Loucy (cell line): ENCODE measurements around the gene ZNF79.

ENCODE experiments used
- H2AFZ ChIP-seq: fragments of 200-600 bp; sonication (generic); 2 replicates; pipeline ENCODE4 v1.6.0; 2016; ENCODE audit warnings: antibody characterized with exemption, mild to moderate bottlenecking, low read length, moderate library complexity
- H3F3A ChIP-seq: fragments of 200-600 bp; 2 replicates; pipeline ENCODE4 v1.6.0; 2016; ENCODE audit warnings: antibody characterized with exemption, low read depth, mild to moderate bottlenecking
- H3K27me3 ChIP-seq: fragments of 200-600 bp; sonication (generic); 2 replicates; pipeline ENCODE4 v1.6.1; 2014; ENCODE audit warnings: low read length, mild to moderate bottlenecking; ENCODE audit not compliant: insufficient read depth, poor library complexity, severe bottlenecking
- H3K36me3 ChIP-seq: fragments of 200-600 bp; sonication (generic); 2 replicates; pipeline ENCODE4 v1.6.1; 2016; ENCODE audit warnings: low read length; ENCODE audit not compliant: insufficient read depth
- H3K4me1 ChIP-seq: fragments of 200-600 bp; sonication (generic); 2 replicates; pipeline ENCODE4 v1.5.1; 2014; ENCODE audit warnings: low read length, mild to moderate bottlenecking; ENCODE audit not compliant: insufficient read depth, poor library complexity, severe bottlenecking
- H3K4me2 ChIP-seq: fragments of 200-600 bp; sonication (generic); 2 replicates; pipeline ENCODE4 v1.6.0; 2014; ENCODE audit warnings: antibody characterized with exemption, low read length, low read depth, mild to moderate bottlenecking; ENCODE audit not compliant: poor library complexity, severe bottlenecking
- H3K4me3 ChIP-seq: fragments of 200-600 bp; sonication (generic); 2 replicates; pipeline ENCODE4 v1.5.1; 2014; ENCODE audit warnings: low read length, mild to moderate bottlenecking, mixed read lengths; ENCODE audit not compliant: poor library complexity, severe bottlenecking
- H3K79me2 ChIP-seq: fragments of 200-600 bp; sonication (generic); 2 replicates; pipeline ENCODE4 v1.6.1; 2014; ENCODE audit warnings: low read length; ENCODE audit not compliant: insufficient read depth
- H3K9ac ChIP-seq: fragments of 200-600 bp; sonication (generic); 2 replicates; pipeline ENCODE4 v1.6.0; 2014; ENCODE audit warnings: mild to moderate bottlenecking, low read depth, low read length, moderate library complexity; ENCODE audit not compliant: poor library complexity, severe bottlenecking
- H3K9me2 ChIP-seq: fragments of 200-600 bp; sonication (generic); replicated peaks from 2 replicates; pipeline ENCODE4 v1.6.1; 2016; ENCODE audit warnings: low read depth, low read length, mixed read lengths
- H3K9me3 ChIP-seq: fragments of 200-600 bp; sonication (generic); 2 replicates; pipeline ENCODE4 v1.6.1; 2014; ENCODE audit warnings: mild to moderate bottlenecking, antibody characterized with exemption, low read length, low read depth; ENCODE audit not compliant: insufficient read depth
- H4K20me1 ChIP-seq: fragments of 200-600 bp; sonication (generic); 2 replicates; pipeline ENCODE4 v1.6.0; 2014; ENCODE audit warnings: antibody characterized with exemption, low read length, mild to moderate bottlenecking; ENCODE audit not compliant: insufficient read depth, poor library complexity, severe bottlenecking
- CTCF ChIP-seq: fragments of 200-600 bp; sonication (generic); conservative IDR thresholded peaks from 2 replicates; pipeline ENCODE4 v1.5.1; 2014; ENCODE audit warnings: mild to moderate bottlenecking, antibody characterized with exemption, low read length
- EZH2phosphoT487 ChIP-seq: fragments of 200-600 bp; IDR thresholded peaks from 2 replicates; pipeline ENCODE4 v1.6.1; 2018; ENCODE audit warnings: antibody characterized with exemption, mild to moderate bottlenecking, moderate library complexity, borderline replicate concordance

ZNF79 gene

DNA sequence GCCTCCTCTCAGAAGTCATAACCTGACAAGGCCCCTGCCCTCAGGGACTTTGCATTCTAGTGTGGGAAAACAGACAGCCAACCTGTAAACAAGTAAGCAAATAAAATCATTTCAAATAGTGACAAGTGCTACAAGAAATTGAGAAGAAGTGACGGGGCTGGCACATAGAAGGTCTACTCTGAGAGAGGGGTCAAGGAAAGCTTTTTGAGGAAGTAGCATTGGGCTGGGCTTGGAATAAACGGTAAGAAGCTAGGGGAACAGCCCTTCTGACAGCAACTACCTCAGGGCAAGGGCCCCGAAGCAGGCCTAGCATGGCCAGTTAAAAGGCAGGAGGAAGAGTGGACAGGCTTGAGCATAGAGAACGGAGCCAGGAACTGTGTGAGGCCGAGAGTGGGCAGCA, 32.0 kb upstream of the ZNF79 start:
- H2AFZ ChIP-seq = no peak overlapping the region
- H3K36me3 ChIP-seq = no peaks in the 10 kb centered on the region
- peaks cover 13% of the 10 kb centered on the region for H3K4me1 ChIP-seq
- H3K4me3 ChIP-seq = no peak overlapping the region
- H3K9me2 ChIP-seq = no peaks in the 10 kb centered on the region
- H3K9ac ChIP-seq = no peak overlapping the region
- H4K20me1 ChIP-seq = peaks cover 7% of the 10 kb centered on the region
- H3F3A ChIP-seq = 0 out of 2 replicates have a peak, but pooled peaks cover 5% of the 10 kb centered on the region
- H3K4me2 ChIP-seq = no peak overlapping the region
- no peaks in the 10 kb centered on the region for H3K9me3 ChIP-seq
- no peaks in the 10 kb centered on the region for H3K79me2 ChIP-seq
- TF ChIP-seq CTCF (no peak), EZH2phosphoT487 (no peak)
- peaks cover 82% of the 10 kb centered on the region for H3K27me3 ChIP-seq

- Histone ChIP-seq H3K4me2 (no peak overlapping the region), H3K4me3 (no peak overlapping the region), H3K9ac (no peak overlapping the region), H3K9me2 (no peaks in the 10 kb centered on the region), H3K79me2 (no peaks in the 10 kb centered on the region), H3F3A (0 out of 2 replicates have a peak, but pooled peaks cover 5% of the 10 kb centered on the region), H3K4me1 (peaks cover 10% of the 10 kb centered on the region), H3K27me3 (peaks cover 79% of the 10 kb centered on the region), H4K20me1 (peaks cover 7% of the 10 kb centered on the region), H3K9me3 (no peaks in the 10 kb centered on the region), H3K36me3 (no peaks in the 10 kb centered on the region), H2AFZ (no peak overlapping the region)
- TF ChIP-seq EZH2phosphoT487 (no peak), CTCF (no peak)
Measured at GRCh38 chr9:127392976-127393375, 31.2 kb upstream of the ZNF79 start.

GRCh38 chr9:127393645-127394044, 30.5 kb upstream of the ZNF79 start:
- H2AFZ ChIP-seq = no peak overlapping the region
- H3K36me3 ChIP-seq = no peaks in the 10 kb centered on the region
- no peak overlapping the region for H3K9ac ChIP-seq
- H3K27me3 ChIP-seq = peaks cover 86% of the 10 kb centered on the region
- peaks cover 7% of the 10 kb centered on the region for H4K20me1 ChIP-seq
- no peaks in the 10 kb centered on the region for H3K79me2 ChIP-seq
- H3K4me1 ChIP-seq = peaks cover 5% of the 10 kb centered on the region
- peak; percentile 20; the same call in 1 of the 2 replicates for TF ChIP-seq CTCF
- no peak for TF ChIP-seq EZH2phosphoT487
- no peaks in the 10 kb centered on the region for H3K9me3 ChIP-seq
- H3K9me2 ChIP-seq = no peaks in the 10 kb centered on the region
- H3F3A ChIP-seq = 0 out of 2 replicates have a peak, but pooled peaks cover 2% of the 10 kb centered on the region
- no peak overlapping the region for H3K4me2 ChIP-seq
- no peak overlapping the region for H3K4me3 ChIP-seq
